HG03175 (cell line): Measurements from ENCODE around the gene ZNRF4.
"Not testable (repeated sequence)": the region's sequence is repeated elsewhere in the genome, so short reads cannot be mapped to it uniquely, and the experiment has no call there.

Experiments used
- ATAC-seq: cut with Tn5 transposase; IDR thresholded peaks from one replicate; pipeline ENCODE4 v1.9.1; 2021; ENCODE audit warnings: mild to moderate bottlenecking, moderate library complexity; ENCODE audit not compliant: unreplicated experiment

Gene ZNRF4

DNA sequence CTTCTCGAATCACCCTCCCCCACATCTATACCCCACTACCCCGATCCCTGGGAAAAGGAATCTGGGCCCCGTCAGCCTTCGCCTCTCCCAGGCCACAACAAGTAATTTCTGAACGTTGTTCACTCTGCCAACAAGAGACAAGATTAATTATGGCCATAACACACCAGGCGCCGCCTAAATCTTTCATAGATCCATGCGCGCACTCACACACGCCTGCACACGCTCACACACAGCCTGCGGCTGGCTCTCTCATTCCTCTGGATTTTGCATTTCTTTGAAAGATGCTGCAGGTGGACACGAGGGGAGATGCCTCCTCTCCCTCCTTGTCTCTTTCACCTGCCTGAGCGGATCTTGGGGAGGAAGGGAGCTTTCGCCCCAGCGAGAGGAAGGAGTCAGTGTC is 17.1 kb downstream of the ZNRF4 start:
- ATAC-seq: no peak

GRCh38 chr19:5473646-5474045 is 18.4 kb downstream of the ZNRF4 start:
- ATAC-seq: no peak

DNA sequence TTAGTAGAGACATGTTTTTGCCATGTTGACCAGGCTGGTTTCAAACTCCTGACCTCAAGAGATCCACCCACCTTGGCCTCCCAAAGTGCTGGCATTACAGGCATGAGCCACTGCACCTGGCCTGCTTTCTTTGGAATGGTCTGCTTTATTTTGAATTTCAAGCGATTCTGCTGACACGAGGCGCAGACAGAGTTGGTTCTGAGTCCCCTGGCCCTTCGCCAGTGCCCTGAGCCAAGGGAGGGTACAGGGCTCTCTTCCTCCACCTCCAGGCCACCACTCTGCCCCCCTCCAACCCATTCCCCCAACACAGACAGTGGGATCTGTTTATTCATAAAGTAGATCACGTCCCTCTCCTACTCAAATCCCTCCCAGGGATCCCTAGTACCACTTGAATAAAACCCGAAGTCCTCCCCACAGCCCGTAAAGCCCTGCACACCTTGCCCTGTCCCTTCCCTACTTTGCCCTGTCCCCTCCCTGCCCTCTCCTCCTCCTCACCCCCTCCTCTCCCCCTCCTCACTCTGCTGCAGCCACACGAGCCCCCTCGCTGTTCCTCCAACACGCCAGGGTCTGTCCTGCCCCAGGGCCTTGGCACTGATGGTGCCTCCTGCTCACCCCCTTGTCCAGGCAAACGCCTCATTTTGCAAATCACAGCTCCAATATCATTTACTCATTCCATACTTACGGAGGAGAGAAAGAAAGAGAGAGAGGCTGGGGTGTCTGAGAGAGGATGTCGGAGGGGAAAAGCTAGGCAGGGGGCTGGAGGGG is 22.4 kb downstream of the ZNRF4 start:
- ATAC-seq: no peak

- ATAC-seq: no peak
Measured at GRCh38 chr19:5478241-5478924, 23.2 kb downstream of the ZNRF4 start.

GRCh38 chr19:5478925-5479588 is 23.8 kb downstream of the ZNRF4 start:
- no peak for ATAC-seq

DNA sequence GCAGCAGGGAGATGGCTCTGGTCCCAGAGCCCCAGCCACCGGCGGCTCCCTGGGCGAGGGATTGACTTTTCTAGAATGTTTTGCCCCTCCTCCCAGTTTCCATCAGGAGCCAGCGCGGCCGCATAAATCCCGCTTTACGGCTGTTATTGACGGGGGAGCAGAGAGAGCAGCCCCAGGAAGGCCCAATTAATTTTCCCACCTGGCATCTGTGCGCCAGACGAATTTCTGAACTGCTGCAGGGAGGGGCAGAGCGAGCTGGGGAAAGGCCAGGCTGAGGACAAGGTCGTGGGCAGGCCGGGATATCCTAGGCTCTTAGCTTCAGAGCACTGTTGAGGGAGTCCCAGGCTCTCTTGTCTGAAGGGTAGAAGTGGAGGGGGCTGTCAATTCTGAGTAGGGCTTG is 24.7 kb downstream of the ZNRF4 start:
- ATAC-seq: no peak

- ATAC-seq: no peak
Measured at GRCh38 chr19:5480427-5480836, 25.2 kb downstream of the ZNRF4 start.

GRCh38 chr19:5481957-5482356 is 26.7 kb downstream of the ZNRF4 start:
- ATAC-seq: no peak

GRCh38 chr19:5484398-5485285 is 29.4 kb downstream of the ZNRF4 start:
- ATAC-seq: no peak

GRCh38 chr19:5485286-5485636 is 30.0 kb downstream of the ZNRF4 start:
- no peak for ATAC-seq

GRCh38 chr19:5485658-5486057 is 30.4 kb downstream of the ZNRF4 start:
- ATAC-seq: not testable (repeated sequence)

DNA sequence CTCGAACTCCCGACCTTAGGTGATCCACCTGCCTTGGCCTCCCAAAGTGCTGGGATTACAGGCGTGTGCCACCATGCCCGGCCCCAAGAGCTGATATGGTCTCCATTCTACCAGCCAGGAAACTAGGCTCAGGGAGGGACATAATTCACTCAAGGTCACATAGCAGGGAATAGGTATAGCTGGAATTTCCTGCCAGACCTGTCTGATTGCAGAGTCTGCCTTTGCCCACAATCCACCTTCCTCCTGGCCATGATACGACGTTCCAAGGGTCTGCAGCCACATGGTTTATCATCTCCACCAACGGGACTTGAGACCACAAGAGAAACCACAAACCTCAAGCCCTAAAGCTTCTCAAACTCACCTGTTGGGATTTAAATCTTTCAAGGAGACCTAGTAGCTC is 32.0 kb downstream of the ZNRF4 start:
- ATAC-seq: no peak

- ATAC-seq: no peak
Measured at GRCh38 chr19:5489551-5489950, 34.3 kb downstream of the ZNRF4 start.

DNA sequence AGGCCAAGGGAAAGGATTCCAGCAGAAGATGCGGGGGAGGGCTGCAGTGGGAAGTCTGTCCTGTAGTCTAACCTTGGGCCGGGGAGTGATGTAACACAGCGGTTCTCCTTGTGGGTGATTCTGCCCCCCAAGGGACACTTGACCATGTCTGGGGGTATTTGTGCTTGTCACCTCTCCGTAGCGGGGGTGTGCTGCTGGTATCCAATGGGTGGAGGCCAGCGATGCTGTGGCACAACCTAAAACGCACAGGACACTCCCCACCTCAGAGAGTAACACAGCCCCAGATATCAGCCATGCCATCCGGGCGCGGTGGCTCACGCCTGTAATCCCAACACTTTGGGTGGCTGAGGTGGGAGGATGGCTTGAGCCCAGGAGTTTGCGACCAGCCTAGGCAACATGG is 36.3 kb downstream of the ZNRF4 start:
- ATAC-seq: no peak

DNA sequence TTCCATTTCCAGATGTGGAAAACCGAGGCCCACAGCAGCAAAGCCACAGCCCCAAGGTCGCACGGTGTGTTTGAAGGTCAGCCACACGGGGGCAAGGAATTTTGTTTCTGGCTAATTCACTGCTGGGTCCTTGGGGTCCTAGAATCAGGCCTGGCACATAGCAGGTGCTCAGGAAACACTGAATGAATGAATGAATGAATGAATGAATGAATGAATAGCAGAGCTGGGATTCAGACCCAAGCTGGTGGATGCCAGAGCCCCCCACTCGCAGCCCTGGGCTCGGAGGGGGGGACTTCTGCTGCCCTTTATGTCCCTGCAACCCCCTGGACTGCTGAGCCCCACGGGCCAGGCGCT is 37.0 kb downstream of the ZNRF4 start:
- no peak for ATAC-seq

GRCh38 chr19:5492635-5493409 is 37.6 kb downstream of the ZNRF4 start:
- no peak for ATAC-seq

GRCh38 chr19:5494773-5495172 is 39.6 kb downstream of the ZNRF4 start:
- no peak for ATAC-seq

DNA sequence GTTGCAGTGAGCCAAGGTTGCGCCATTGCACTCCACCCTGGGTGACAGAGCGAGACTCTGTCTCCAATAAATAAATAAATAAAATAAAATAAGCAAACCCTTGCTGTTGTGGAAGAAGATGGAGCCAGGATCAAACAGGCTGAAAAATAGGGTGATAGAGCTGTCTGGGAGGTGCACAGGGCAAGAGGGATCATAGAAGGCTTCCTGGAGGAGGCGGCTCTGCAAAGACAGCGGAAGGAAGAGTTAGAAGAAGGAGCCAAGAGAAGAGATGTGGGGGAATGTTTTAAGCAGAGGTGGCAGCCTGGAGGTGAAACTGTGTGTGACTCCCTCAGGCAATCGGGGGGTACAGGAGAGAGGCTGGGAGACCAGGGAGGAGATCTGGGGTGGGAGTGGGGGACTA is 40.6 kb downstream of the ZNRF4 start:
- no peak for ATAC-seq

DNA sequence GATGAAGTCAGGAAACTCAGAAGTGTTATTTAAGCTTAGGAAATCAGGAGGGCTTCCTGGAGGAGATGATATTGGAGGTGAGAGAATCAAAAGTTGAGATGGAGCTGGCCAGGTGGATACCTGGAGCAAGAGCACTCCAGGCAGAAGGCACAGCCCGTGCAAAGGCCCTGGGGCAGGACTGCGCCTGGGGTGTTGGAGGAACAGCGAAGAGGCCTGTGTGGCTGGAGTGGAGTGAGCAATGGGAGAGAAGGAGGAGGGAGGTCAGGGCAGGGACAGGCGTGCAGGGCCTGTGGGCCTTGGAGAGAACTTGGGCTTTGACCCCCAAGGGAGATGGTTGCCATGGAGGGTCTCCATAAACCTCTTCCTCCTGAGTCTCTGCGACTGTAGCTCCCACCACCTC is 42.1 kb downstream of the ZNRF4 start:
- ATAC-seq: no peak

DNA sequence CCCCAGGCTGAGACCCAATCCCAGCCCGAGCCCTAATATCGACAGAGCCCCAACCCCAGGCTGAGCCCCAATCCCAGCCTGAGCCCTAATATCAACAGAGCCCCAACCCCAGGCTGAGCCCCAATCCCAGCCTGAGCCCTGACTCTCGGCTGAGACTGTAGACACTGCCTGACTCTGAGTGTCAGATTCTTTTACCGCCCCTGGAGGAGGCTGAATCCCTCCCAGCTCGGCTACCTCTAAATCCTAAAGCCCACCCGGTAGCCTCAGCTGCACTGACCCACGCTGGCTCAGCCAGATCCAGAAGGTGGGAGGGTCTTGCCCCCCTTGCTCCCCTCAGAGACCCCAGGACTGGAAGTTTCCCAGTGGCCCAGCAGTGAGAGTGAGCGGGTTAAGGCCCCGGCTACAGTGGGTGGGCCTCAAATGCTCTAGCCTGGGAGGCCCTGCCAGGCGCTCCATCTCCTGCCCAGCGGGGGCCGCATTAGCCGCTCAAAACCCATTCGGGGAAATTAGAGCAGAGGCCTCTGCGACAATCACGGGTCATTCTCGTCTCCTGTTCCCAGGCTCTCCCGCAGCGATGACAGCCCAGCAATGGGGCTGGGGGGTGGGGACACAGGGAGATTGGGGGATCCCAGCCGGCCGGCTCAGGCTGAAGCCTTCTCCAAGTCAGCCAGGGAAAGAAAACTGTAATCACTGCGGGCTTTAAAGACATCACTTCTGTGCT is 43.8 kb downstream of the ZNRF4 start:
- no peak for ATAC-seq
